DMS153 treated with DMSO at 0.1 percent for 48 hours (cell line): ENCODE results near the gene CHD2.
"Not testable (repeated sequence)": the region's sequence is repeated elsewhere in the genome, so short reads cannot be mapped to it uniquely, and the experiment has no call there.

Experiments used
- DNase-seq: peaks from one replicate; lab custom pipeline; 2025; ENCODE audit not compliant: unreplicated experiment; lab: John Stamatoyannopoulos, UW

Gene CHD2

GRCh38 chr15:93012786-93013185 is 112.7 kb downstream of the CHD2 start:
- DNase-seq: no peak

DNA sequence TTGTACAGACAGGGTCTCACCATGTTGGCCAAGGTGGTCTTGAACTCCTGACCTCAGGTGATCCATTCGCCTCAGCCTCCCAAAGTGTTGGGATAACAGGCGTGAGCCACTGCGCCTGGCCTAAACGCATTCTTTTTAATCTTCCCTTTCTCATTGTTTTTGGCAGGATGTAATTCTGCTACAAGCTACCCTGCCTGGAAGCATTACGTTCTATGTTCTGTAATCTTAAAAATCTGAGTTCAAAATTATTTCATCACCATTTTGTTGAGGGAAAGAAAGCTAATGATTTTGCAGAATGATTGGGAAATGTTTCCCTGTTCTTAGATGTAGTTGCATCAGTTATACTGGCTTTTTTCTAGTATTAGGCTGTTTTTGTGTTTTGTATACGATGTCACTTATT is 117.4 kb downstream of the CHD2 start:
- DNase-seq: no peak

DNA sequence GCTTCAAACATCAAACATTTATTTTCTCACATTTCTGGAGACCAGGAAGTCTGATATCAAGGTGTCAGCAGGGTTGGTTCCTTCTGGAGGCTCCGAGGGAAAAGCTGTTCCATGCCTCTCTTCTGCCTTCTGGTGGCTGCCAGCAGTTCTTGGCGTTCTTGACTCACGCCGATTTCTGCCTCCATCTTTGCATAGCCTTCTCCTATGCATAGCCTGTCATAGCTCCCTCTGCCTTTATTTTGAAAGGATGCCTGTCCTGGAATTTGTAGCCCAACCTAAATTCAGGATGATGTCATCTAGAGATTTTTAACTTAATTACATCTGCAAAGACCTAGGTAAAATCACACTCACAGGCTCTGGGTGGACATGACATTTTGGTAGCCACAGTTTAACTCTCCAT is 118.5 kb downstream of the CHD2 start:
- DNase-seq: no peak

- no peak for DNase-seq
Measured at GRCh38 chr15:93019090-93019489, 119.0 kb downstream of the CHD2 start.

DNA sequence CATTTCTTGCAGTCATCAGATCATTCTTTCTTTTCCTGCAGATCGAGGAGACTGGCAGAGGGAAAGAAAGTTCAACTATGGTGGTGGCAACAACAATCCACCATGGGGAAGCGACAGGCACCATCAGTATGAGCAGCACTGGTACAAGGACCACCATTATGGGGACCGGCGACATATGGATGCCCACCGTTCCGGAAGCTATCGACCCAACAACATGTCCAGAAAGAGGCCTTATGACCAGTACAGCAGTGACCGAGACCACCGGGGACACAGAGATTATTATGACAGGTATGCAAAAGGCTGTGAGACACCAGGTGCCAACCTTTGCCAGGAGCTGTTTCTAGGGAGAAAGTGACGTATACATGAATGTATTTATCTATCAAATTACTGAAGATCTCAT is 119.8 kb downstream of the CHD2 start:
- DNase-seq: no peak

DNA sequence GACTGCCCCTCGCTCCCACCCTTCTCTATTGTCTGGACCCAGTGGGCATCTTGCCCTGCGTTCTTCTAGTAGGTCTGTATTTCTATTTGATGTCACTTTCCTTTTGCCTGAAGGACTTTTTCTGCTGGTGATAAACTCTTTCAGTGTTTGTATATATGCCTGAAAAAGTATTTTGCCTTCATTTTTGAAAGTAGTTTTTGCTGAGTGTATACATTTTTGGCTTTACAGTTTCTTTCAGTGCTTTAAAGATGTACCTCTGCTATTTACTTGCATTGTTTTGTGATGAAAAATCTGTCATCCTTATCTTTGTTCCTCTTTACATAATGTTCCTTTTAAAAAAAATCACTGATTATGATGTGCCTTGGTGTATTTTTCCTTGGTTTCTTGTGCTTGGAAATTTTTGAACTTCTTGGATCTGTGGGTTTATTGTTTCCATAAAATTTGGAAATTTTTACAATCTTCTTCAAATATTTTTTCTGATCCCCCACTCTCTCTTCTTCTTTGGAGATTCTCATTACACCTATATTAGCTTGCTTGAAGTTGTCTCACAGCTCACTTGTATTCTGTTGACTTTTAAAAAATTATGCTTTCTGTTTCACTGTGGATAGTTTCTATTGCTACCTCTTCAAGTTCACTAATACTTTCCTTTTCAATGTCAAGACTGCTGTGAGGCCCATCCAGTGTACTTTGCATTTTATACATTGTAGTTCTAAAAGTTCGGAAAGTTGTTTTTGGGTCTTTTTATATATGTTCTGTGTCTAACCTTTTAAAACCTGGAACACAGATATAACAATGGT is 121.0 kb downstream of the CHD2 start:
- DNase-seq: no peak

GRCh38 chr15:93024293-93024692 is 124.2 kb downstream of the CHD2 start:
- no peak for DNase-seq

DNA sequence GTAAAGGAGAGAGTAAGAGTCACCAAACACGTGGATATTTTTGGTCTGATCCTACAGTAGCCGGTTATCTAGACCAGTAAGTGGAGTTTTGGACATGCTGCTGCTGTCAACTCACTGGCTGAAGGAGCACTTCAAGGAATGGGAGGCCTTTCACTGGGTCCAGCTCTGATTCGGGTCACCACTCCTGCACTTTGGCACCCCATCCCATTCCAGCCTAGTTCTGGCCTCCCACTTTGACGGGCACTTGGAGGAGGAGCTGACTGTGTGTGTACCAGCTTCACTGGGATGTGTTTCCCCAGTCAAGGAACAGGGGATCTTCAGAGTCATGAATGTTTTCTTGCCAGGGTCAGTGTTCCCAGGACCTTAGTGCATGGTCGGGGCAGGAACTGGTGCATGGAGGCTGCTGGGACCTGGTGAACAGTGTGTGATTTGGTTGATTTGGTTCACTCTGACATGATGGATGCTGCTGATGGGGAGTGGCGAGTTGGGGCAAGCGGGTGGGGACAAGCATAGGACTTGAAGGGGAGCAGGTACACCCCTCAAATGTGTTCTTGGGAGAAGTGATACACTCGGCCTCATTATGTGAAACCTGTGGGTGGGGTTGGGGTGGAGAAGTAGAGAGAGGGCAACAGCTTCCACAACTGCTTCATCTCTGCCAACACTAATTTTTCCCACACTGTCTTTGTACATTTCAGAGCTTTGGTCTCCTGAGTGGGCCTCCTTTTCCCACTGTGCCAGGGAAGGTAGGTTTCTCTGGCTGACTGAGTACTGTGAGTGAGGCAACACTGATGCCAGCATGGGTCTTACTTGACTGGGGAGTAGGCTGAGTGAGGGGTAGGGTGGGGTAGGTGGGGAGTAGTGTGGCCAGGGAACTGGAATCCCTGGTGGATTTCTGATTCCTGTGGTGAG is 124.8 kb downstream of the CHD2 start:
- DNase-seq: no peak

DNA sequence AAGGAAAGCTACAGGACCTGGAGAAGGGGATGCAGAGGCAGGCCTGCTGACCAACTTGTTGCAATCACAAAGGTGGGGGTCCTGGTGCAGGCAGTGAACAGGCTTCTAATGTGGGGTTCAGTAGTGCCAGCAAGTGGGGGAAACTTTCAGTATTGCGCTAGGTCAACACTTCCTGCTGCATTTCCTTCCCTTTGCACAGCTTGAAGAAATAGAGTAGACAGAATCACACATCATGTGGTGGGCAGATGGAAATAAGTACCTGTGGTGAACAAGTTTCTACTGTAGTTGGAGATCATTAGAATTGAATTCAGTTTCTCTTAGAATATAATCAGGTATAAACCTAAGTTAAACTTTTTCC is 125.5 kb downstream of the CHD2 start:
- DNase-seq: no peak

DNA sequence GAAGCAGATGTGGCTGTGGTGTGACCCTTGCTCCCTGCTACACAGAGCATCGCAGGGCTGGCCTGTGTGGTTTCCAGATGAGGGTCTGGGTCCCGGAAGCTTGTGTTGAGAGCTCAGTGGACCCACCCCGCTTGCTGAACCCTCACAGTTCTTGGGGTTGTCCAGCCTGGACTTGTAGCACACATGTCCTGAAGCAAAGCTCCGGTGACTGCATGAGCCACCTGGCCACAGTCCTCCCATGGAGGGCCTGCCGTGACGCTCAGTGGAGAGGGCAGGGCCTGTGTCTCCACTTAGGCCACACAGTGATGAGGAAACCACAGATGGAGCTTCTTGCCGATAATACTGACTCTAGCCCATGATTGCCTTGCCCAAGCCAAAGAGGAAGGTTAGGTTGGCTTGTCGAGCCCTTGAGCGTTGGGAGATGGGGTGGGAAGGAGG is 126.3 kb downstream of the CHD2 start:
- DNase-seq: no peak

DNA sequence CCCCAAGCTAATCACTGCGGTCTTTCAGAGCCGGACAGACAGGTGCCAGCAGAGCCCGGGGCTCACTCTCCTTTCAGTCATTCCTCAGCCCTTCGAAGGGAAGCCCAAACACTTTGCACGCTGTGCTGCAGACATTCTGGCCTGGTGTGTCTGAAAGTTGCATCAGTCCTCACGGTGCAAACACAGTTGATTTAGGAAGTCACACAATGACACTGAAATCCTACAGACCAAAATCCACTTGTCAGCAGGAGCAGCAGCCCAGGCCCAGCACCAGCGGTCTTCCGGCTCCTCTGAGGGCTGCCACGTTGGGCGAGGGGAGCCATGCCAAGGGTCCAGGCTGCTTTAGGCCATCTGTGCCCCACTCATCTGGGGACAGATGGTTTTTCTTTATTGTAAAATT is 127.3 kb downstream of the CHD2 start:
- DNase-seq: no peak

DNA sequence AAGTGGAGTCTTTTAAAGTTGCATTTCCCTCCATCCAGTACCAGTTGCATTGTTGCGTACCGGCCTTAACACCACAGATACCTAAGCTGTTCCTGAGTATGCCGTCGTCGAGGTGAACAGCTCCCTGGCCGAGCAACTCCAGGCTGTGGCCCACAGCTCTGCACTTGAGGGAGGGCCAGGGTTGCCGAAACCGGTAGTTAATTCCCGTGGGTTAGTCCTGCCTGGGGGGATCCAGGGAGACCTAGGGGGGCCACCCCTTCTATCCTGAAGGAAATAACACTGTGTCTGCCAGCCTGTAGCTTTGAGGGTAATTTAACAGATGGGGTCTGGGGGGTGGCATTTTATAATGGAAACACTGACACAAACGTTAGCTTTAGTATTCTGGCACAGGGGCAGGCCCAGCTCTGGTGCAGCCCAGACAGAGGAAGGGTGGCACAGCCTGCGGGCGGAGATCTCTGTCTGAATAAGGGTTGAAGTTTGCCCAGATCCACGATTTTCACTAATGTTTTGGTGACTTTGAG is 128.0 kb downstream of the CHD2 start:
- DNase-seq: no peak

GRCh38 chr15:93028632-93029213 is 128.6 kb downstream of the CHD2 start:
- no peak for DNase-seq

GRCh38 chr15:93029214-93029835 is 129.2 kb downstream of the CHD2 start:
- no peak for DNase-seq

- DNase-seq: no peak
Measured at GRCh38 chr15:93029836-93030429, 129.8 kb downstream of the CHD2 start.

DNA sequence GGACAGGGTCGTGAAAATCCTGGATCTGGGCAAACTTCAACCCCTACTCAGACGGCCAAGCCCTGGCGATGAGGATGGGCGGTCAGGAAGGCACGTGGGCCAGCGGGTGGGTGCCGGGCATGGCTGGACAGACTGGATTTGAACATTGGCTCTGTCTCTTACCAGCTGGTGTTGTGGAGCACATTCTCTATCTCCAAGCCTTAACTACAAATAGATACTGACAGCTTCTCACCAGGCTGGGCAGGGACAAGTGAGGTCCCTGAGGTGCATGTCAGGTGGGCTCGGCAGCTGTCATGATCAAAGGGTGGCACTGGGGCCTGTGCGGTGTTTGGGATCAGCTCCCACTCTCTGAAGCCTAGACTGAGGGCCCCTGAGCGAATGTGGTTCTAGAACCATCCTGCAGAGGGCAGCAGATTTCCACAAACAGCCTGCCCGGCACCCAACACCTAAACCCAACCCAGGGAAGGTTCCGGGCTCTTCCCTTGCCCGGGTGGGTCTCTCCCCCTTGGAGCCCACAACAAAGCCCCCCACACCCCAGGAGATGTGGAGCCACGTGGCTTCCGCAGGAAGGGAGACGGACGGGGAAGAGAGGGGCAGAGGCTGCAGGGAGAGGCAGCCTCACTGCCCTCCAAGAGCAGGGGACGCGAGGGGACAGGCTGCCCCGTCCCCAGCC is 130.4 kb downstream of the CHD2 start:
- DNase-seq: peak; percentile 7

- DNase-seq: no peak
Measured at GRCh38 chr15:93031103-93031464, 131.0 kb downstream of the CHD2 start.

- DNase-seq: not testable (repeated sequence)
Measured at GRCh38 chr15:93031557-93032384, 131.6 kb downstream of the CHD2 start.

- DNase-seq: not testable (repeated sequence)
Measured at GRCh38 chr15:93032515-93033206, 132.5 kb downstream of the CHD2 start.
